Upper lobe of left lung (tissue), 6 donors: ENCODE data around the gene GYPB. TPM values are rescaled to one million over a fixed set of nuclear protein-coding genes. Genes with fewer than 3 reads are reported as not detected.
"Not testable (repeated sequence)": the region's sequence is repeated elsewhere in the genome, so short reads cannot be mapped to it uniquely, and the experiment has no call there.

Experiments
- ATAC-seq, 2 donors: fragments of 200-7000 bp; cut with Tn5 transposase; one replicate each; pipeline ENCODE4 v1.9.1; 2022; ENCODE audit warnings: mild to moderate bottlenecking in 2 of 2, moderate library complexity in 2 of 2; ENCODE audit not compliant: low FRiP score in 2 of 2
- DNase-seq, 2 donors: peaks; one replicate each; pipeline ENCODE4 v3.0.0-alpha.2; 2019 to 2020
- H3K27ac ChIP-seq, 4 donors: fragments of 200-600 bp; sonication (generic); one replicate each; pipeline ENCODE4 v1.5.1; 2016 to 2019
- H3K27me3 ChIP-seq, 4 donors: fragments of 200-600 bp; sonication (generic); one replicate each; pipeline ENCODE4 v1.5.1; 2017 to 2019
- H3K36me3 ChIP-seq, 4 donors: fragments of 200-600 bp; sonication (generic); one replicate each; pipeline ENCODE4 v1.5.1; 2016 to 2019
- H3K4me1 ChIP-seq, 4 donors: fragments of 200-600 bp; sonication (generic); one replicate each; pipeline ENCODE4 v1.5.1; 2018 to 2019
- H3K4me3 ChIP-seq, 4 donors: fragments of 200-600 bp; sonication (generic); one replicate each; pipeline ENCODE4 v1.5.1; 2017 to 2019; ENCODE audit warnings: mild to moderate bottlenecking in 2 of 4, moderate library complexity in 1 of 4
- H3K9me3 ChIP-seq, 4 donors: fragments of 200-600 bp; sonication (generic); one replicate each; pipeline ENCODE4 v1.5.1; 2018 to 2019
- CTCF ChIP-seq, 6 experiments: fragments of 450-650 bp in 4 of 6; fragments of 200-600 bp in 2 of 6; sonication (generic) in 2 of 6; IDR thresholded peaks; one replicate each; pipeline ENCODE4 v1.5.1; 2016 to 2019; ENCODE audit warnings: antibody characterized with exemption in 6 of 6
- WGBS, 2 donors: methylation state at CpG; one replicate each; pipeline ENCODE4 v1.1.5; 2017 to 2018; 5-methylcytosine and 5-hydroxymethylcytosine counted together
- total RNA-seq, 6 donors: library from RNA; depleted of rRNA in 4 of 6; stranded (reverse); fragments of >200 nt in 4 of 6; gene quantifications; one replicate each; pipeline versions ENCODE4 v1.1.0 to v1.2.1, GENCODE V29; 2016 to 2021
- donor health status: DM: no; HTN: no; CAD: no; lungs with moderate emphysema.
- donor health status: DM: no; HTN: yes; CAD: no; lungs with severe emphysema.

Gene GYPB
- total RNA-seq, 6 donors from 2014 or later: not detected

GRCh38 chr4:144030708-144031107 is 11.5 kb upstream of the GYPB start:
- not testable (repeated sequence) for H3K27ac ChIP-seq, H3K9me3 ChIP-seq, H3K36me3 ChIP-seq, H3K4me1 ChIP-seq, H3K4me3 ChIP-seq, DNase-seq, ATAC-seq, H3K27me3 ChIP-seq
- WGBS, 2 donors: 51 to 57% methylated on average over 4 of the region's 4 CpGs

GRCh38 chr4:144026682-144027081 is 7.5 kb upstream of the GYPB start:
- not testable (repeated sequence) for H3K27me3 ChIP-seq, H3K27ac ChIP-seq, H3K4me3 ChIP-seq, ATAC-seq, DNase-seq, H3K9me3 ChIP-seq, H3K36me3 ChIP-seq, H3K4me1 ChIP-seq
- 87 to 94% methylated on average over 4 of the region's 4 CpGs for WGBS, 2 donors

- not testable (repeated sequence) for ATAC-seq, H3K27ac ChIP-seq, H3K4me3 ChIP-seq, H3K27me3 ChIP-seq, DNase-seq, H3K4me1 ChIP-seq, H3K36me3 ChIP-seq, H3K9me3 ChIP-seq
- 73 to 86% methylated on average over 3 to 4 of the region's 4 CpGs for whole genome bisulfite sequencing, 2 donors
Measured at GRCh38 chr4:144024399-144025053, 5.3 kb upstream of the GYPB start.

- DNase-seq, H3K36me3 ChIP-seq, H3K4me3 ChIP-seq, H3K27me3 ChIP-seq, H3K4me1 ChIP-seq, ATAC-seq, H3K27ac ChIP-seq, H3K9me3 ChIP-seq: not testable (repeated sequence)
- 43 to 47% methylated on average over 2 to 3 of the region's 3 CpGs for WGBS, 2 donors
Measured at GRCh38 chr4:144022772-144023400, 3.7 kb upstream of the GYPB start.

- H3K4me1 ChIP-seq, DNase-seq, H3K36me3 ChIP-seq, H3K27ac ChIP-seq, H3K9me3 ChIP-seq, H3K4me3 ChIP-seq, H3K27me3 ChIP-seq: not testable (repeated sequence)
- ATAC-seq: peak; percentile 55 to 57
- 15 to 23% methylated on average over 4 of the region's 4 CpGs for WGBS, 2 donors
- TF ChIP-seq CTCF (IDR thresholded peaks at IDR 0.05): peak in 3 of 6 experiments; percentile 10 to 41 (median 30)
Measured at GRCh38 chr4:144021336-144021990, 2.3 kb upstream of the GYPB start.

GRCh38 chr4:144018223-144019000 is 768 bp downstream of the GYPB start:
- ATAC-seq, H3K4me3 ChIP-seq, H3K27me3 ChIP-seq, DNase-seq, H3K27ac ChIP-seq, H3K9me3 ChIP-seq, H3K4me1 ChIP-seq, H3K36me3 ChIP-seq: not testable (repeated sequence)
- WGBS, 2 donors: 70 to 73% methylated on average over 3 of the region's 3 CpGs

- H3K9me3 ChIP-seq, H3K4me1 ChIP-seq, H3K27me3 ChIP-seq, ATAC-seq, DNase-seq, H3K36me3 ChIP-seq, H3K4me3 ChIP-seq, H3K27ac ChIP-seq: not testable (repeated sequence)
- 83 to 84% methylated on average over 4 of the region's 4 CpGs for WGBS, 2 donors
Measured at GRCh38 chr4:144017271-144017670, 1.9 kb downstream of the GYPB start.

GRCh38 chr4:144016057-144016605 is 3.0 kb downstream of the GYPB start:
- not testable (repeated sequence) for ATAC-seq, H3K4me3 ChIP-seq, H3K4me1 ChIP-seq, H3K27me3 ChIP-seq, H3K27ac ChIP-seq, H3K36me3 ChIP-seq, DNase-seq, H3K9me3 ChIP-seq
- 76 to 90% methylated on average over 2 of the region's 2 CpGs for WGBS, 2 donors
